Measurements from ENCODE around the gene SERPINI2. TPM values are rescaled to one million over a fixed set of nuclear protein-coding genes. Genes with fewer than 3 reads are reported as not detected.

SERPINI2 gene
- total RNA-seq (ENCODE audit: low replicate concordance) = 0.70 TPM in 1 of 2 replicates, not detected in the other
- long read RNA-seq = 0 reads

GRCh38 chr3:167473863-167474262 is at the start of gene SERPINI2:
Gene SERPINI2, minus strand, starts transcription at chr3:167474042. Its CDS starts 2,208 bp downstream, at chr3:167471834.
- no peaks in the 10 kb centered on the region for H3K4me1 Mint-ChIP-seq (ENCODE audit: unreplicated experiment)
- H3K4me3 Mint-ChIP-seq = no peak within 1 kb of the TSS
- no peaks in the 10 kb centered on the region for H3K9me3 Mint-ChIP-seq
- H3K36me3 Mint-ChIP-seq = no peaks in the 10 kb centered on the region
- DNase-seq (ENCODE audit: extremely low spot score, unreplicated experiment) = no peak
- no peak for TF ChIP-seq CTCF (conservative IDR thresholded peaks at IDR 0.05)
- H3K27ac Mint-ChIP-seq = no peak within 1 kb of the TSS
- no peaks in the 10 kb centered on the region for H3K27me3 Mint-ChIP-seq

- H3K27ac Mint-ChIP-seq = no peak overlapping the region
- DNase-seq (ENCODE audit: extremely low spot score, unreplicated experiment) = no peak
- no peak for TF ChIP-seq CTCF (conservative IDR thresholded peaks at IDR 0.05)
- no peaks in the 10 kb centered on the region for H3K27me3 Mint-ChIP-seq
- H3K9me3 Mint-ChIP-seq = peaks cover 5% of the 10 kb centered on the region
- no peaks in the 10 kb centered on the region for H3K4me1 Mint-ChIP-seq (ENCODE audit: unreplicated experiment)
- H3K4me3 Mint-ChIP-seq = no peak overlapping the region
- H3K36me3 Mint-ChIP-seq = no peaks in the 10 kb centered on the region
Observed at GRCh38 chr3:167521006-167521355, 47.1 kb upstream of the SERPINI2 start.

GRCh38 chr3:167520266-167521005 is 46.6 kb upstream of the SERPINI2 start:
- H3K9me3 Mint-ChIP-seq = peaks cover 5% of the 10 kb centered on the region
- TF ChIP-seq CTCF (conservative IDR thresholded peaks at IDR 0.05) = no peak
- no peaks in the 10 kb centered on the region for H3K27me3 Mint-ChIP-seq
- H3K27ac Mint-ChIP-seq = peak overlapping the region; percentile 71
- H3K36me3 Mint-ChIP-seq = no peaks in the 10 kb centered on the region
- no peaks in the 10 kb centered on the region for H3K4me1 Mint-ChIP-seq (ENCODE audit: unreplicated experiment)
- no peak overlapping the region for H3K4me3 Mint-ChIP-seq
- DNase-seq (ENCODE audit: extremely low spot score, unreplicated experiment) = no peak

GRCh38 chr3:167507954-167508353 is 34.1 kb upstream of the SERPINI2 start:
- no peak for DNase-seq (ENCODE audit: extremely low spot score, unreplicated experiment)
- no peaks in the 10 kb centered on the region for H3K9me3 Mint-ChIP-seq
- no peak overlapping the region for H3K4me3 Mint-ChIP-seq

GRCh38 chr3:167502401-167502800 is 28.6 kb upstream of the SERPINI2 start:
- no peaks in the 10 kb centered on the region for H3K4me1 Mint-ChIP-seq (ENCODE audit: unreplicated experiment)
- H3K9me3 Mint-ChIP-seq = no peaks in the 10 kb centered on the region
- no peak for TF ChIP-seq CTCF (conservative IDR thresholded peaks at IDR 0.05)
- no peak overlapping the region for H3K27ac Mint-ChIP-seq
- no peak for DNase-seq (ENCODE audit: extremely low spot score, unreplicated experiment)
- H3K27me3 Mint-ChIP-seq = no peaks in the 10 kb centered on the region
- H3K36me3 Mint-ChIP-seq = no peaks in the 10 kb centered on the region
- no peak overlapping the region for H3K4me3 Mint-ChIP-seq

More at GRCh38 chr3:167507954-167508353, 34.1 kb upstream of the SERPINI2 start:
- no peak for TF ChIP-seq CTCF (conservative IDR thresholded peaks at IDR 0.05)
- no peak overlapping the region for H3K27ac Mint-ChIP-seq
- no peaks in the 10 kb centered on the region for H3K36me3 Mint-ChIP-seq
- H3K27me3 Mint-ChIP-seq = no peaks in the 10 kb centered on the region
- H3K4me1 Mint-ChIP-seq (ENCODE audit: unreplicated experiment) = no peaks in the 10 kb centered on the region

Measured in type B pancreatic cell (in vitro differentiated cells).